Progenitor cell of endocrine pancreas (in vitro differentiated cells): ENCODE results near the gene CARHSP1. TPM values are rescaled to one million over a fixed set of nuclear protein-coding genes. Genes with fewer than 3 reads are reported as not detected.

Source experiments
- DNase-seq: peaks from one replicate; pipeline ENCODE4 v3.0.0; 2021; ENCODE audit warnings: low spot score; ENCODE audit not compliant: unreplicated experiment
- H3K27ac Mint-ChIP-seq: 2 replicates; pipeline ENCODE4 v1.8.0; 2021; ENCODE audit warnings: mild to moderate bottlenecking, moderate library complexity, mixed read lengths
- H3K27me3 Mint-ChIP-seq: 2 replicates; pipeline ENCODE4 v1.8.0; 2021; ENCODE audit warnings: mixed read lengths
- H3K36me3 Mint-ChIP-seq: 2 replicates; pipeline ENCODE4 v1.8.0; 2022; ENCODE audit warnings: mixed read lengths; ENCODE audit not compliant: insufficient read depth
- H3K4me1 Mint-ChIP-seq: 2 replicates; pipeline ENCODE4 v1.8.0; 2021; ENCODE audit warnings: low read depth, mixed read lengths
- H3K4me3 Mint-ChIP-seq: 2 replicates; pipeline ENCODE4 v1.8.0; 2021; ENCODE audit warnings: low read depth, mild to moderate bottlenecking, moderate library complexity, mixed read lengths
- H3K9me3 Mint-ChIP-seq: 2 replicates; pipeline ENCODE4 v1.8.0; 2021; ENCODE audit warnings: low read depth, mixed read lengths
- CTCF ChIP-seq: fragments of 200-600 bp; sonication (generic); IDR thresholded peaks from one replicate; pipeline ENCODE4 v1.5.0; 2021; ENCODE audit warnings: antibody characterized with exemption, mild to moderate bottlenecking; ENCODE audit not compliant: unreplicated experiment
- total RNA-seq: library from RNA; stranded (reverse); gene quantifications from 2 replicates; pipeline ENCODE4 v1.2.1, GENCODE V29; 2021

CARHSP1 gene
- total RNA-seq, 1 donor from 2014 or later = 122 TPM

GRCh38 chr16:8892101-8892575 is 23.3 kb upstream of the CARHSP1 start:
- peaks cover 27% of the 10 kb centered on the region for H3K36me3 Mint-ChIP-seq
- peak overlapping the region; percentile 73 for H3K27ac Mint-ChIP-seq
- no peaks in the 10 kb centered on the region for H3K9me3 Mint-ChIP-seq
- H3K4me3 Mint-ChIP-seq = no peak overlapping the region
- H3K27me3 Mint-ChIP-seq = no peaks in the 10 kb centered on the region
- no peak for TF ChIP-seq CTCF
- no peaks in the 10 kb centered on the region for H3K4me1 Mint-ChIP-seq
- DNase-seq = no peak

GRCh38 chr16:8890549-8890921 is 21.7 kb upstream of the CARHSP1 start:
- no peak for DNase-seq
- Mint-ChIP-seq H3K27ac (peak overlapping the region; percentile 49), H3K4me3 (no peak overlapping the region), H3K36me3 (peaks cover 28% of the 10 kb centered on the region), H3K4me1 (peaks cover 6% of the 10 kb centered on the region), H3K9me3 (no peaks in the 10 kb centered on the region), H3K27me3 (no peaks in the 10 kb centered on the region)
- TF ChIP-seq CTCF = no peak

GRCh38 chr16:8889893-8890548 is 21.2 kb upstream of the CARHSP1 start:
- H3K27me3 Mint-ChIP-seq = no peaks in the 10 kb centered on the region
- H3K4me1 Mint-ChIP-seq = peaks cover 10% of the 10 kb centered on the region
- peak overlapping the region; percentile 24 for H3K27ac Mint-ChIP-seq
- peaks cover 26% of the 10 kb centered on the region for H3K36me3 Mint-ChIP-seq
- no peak for TF ChIP-seq CTCF
- no peak overlapping the region for H3K4me3 Mint-ChIP-seq
- DNase-seq = no peak
- no peaks in the 10 kb centered on the region for H3K9me3 Mint-ChIP-seq

GRCh38 chr16:8888951-8889892 is 20.4 kb upstream of the CARHSP1 start:
- no peaks in the 10 kb centered on the region for H3K27me3 Mint-ChIP-seq
- peaks cover 10% of the 10 kb centered on the region for H3K4me1 Mint-ChIP-seq
- DNase-seq = no peak
- no peak for TF ChIP-seq CTCF
- peaks cover 21% of the 10 kb centered on the region for H3K36me3 Mint-ChIP-seq
- no peak overlapping the region for H3K4me3 Mint-ChIP-seq
- no peaks in the 10 kb centered on the region for H3K9me3 Mint-ChIP-seq
- no peak overlapping the region for H3K27ac Mint-ChIP-seq

- Mint-ChIP-seq H3K27ac (peak overlapping the region; percentile 74), H3K4me1 (peaks cover 10% of the 10 kb centered on the region), H3K9me3 (no peaks in the 10 kb centered on the region), H3K4me3 (no peak overlapping the region), H3K27me3 (no peaks in the 10 kb centered on the region), H3K36me3 (peaks cover 16% of the 10 kb centered on the region)
- no peak for DNase-seq
- TF ChIP-seq CTCF = no peak
These were observed 19.2 kb upstream of the CARHSP1 start for GRCh38 chr16:8887952-8888560.
